BE2C (cell line): ENCODE results near the gene COL4A1.

Source experiments
- DNase-seq: peaks from one replicate; pipeline ENCODE4 v3.0.0-alpha.2; 2020
- H3K27me3 ChIP-seq: fragments of 250-450 bp; sonication (Bioruptor Pico); 2 replicates; pipeline ENCODE4 v1.5.1; 2020; ENCODE audit warnings: mild to moderate bottlenecking
- H3K36me3 ChIP-seq: fragments of 250-450 bp; sonication (Bioruptor Pico); 2 replicates; pipeline ENCODE4 v1.5.1; 2020; ENCODE audit warnings: mild to moderate bottlenecking
- H3K4me1 ChIP-seq: fragments of 250-450 bp; sonication (Bioruptor Pico); 2 replicates; pipeline ENCODE4 v1.5.1; 2020
- H3K4me3 ChIP-seq: 2 replicates; pipeline ENCODE4 v1.5.1; 2011; ENCODE audit warnings: low read depth, low read length
- H3K9me3 ChIP-seq: fragments of 250-450 bp; sonication (Bioruptor Pico); 2 replicates; pipeline ENCODE4 v1.5.1; 2020
- CTCF ChIP-seq: IDR thresholded peaks from 2 replicates; pipeline ENCODE4 v1.5.1; 2012; ENCODE audit warnings: mild to moderate bottlenecking, low read depth, low read length

Gene COL4A1

GRCh38 chr13:110105136-110105535 is 201.8 kb downstream of the COL4A1 start:
- Histone ChIP-seq H3K36me3 (no peaks in the 10 kb centered on the region), H3K4me3 (no peak overlapping the region), H3K4me1 (no peaks in the 10 kb centered on the region), H3K9me3 (no peaks in the 10 kb centered on the region), H3K27me3 (peaks cover 9% of the 10 kb centered on the region)
- no peak for TF ChIP-seq CTCF
- no peak for DNase-seq

- no peak for TF ChIP-seq CTCF
- no peak overlapping the region for H3K4me3 ChIP-seq
- no peaks in the 10 kb centered on the region for H3K4me1 ChIP-seq
- no peak for DNase-seq
- H3K27me3 ChIP-seq, result peaks cover 5% of the 10 kb centered on the region
- no peaks in the 10 kb centered on the region for H3K36me3 ChIP-seq
- no peaks in the 10 kb centered on the region for H3K9me3 ChIP-seq
Observed at GRCh38 chr13:110103534-110103933, 203.4 kb downstream of the COL4A1 start.

GRCh38 chr13:110103026-110103425 is 203.9 kb downstream of the COL4A1 start:
- Histone ChIP-seq H3K9me3 (no peaks in the 10 kb centered on the region), H3K4me1 (no peaks in the 10 kb centered on the region), H3K36me3 (no peaks in the 10 kb centered on the region), H3K4me3 (no peak overlapping the region), H3K27me3 (peaks cover 5% of the 10 kb centered on the region)
- no peak for TF ChIP-seq CTCF
- no peak for DNase-seq

- Histone ChIP-seq H3K4me1 (no peaks in the 10 kb centered on the region), H3K4me3 (no peak overlapping the region), H3K36me3 (no peaks in the 10 kb centered on the region), H3K9me3 (no peaks in the 10 kb centered on the region), H3K27me3 (peaks cover 5% of the 10 kb centered on the region)
- no peak for DNase-seq
- no peak for TF ChIP-seq CTCF
Observed at GRCh38 chr13:110102053-110102452, 204.9 kb downstream of the COL4A1 start.

GRCh38 chr13:110099922-110100321 is 207.0 kb downstream of the COL4A1 start:
- Histone ChIP-seq H3K27me3 (peaks cover 5% of the 10 kb centered on the region), H3K36me3 (no peaks in the 10 kb centered on the region), H3K4me1 (no peaks in the 10 kb centered on the region), H3K9me3 (no peaks in the 10 kb centered on the region), H3K4me3 (no peak overlapping the region)
- DNase-seq, result no peak
- TF ChIP-seq CTCF, result no peak
